Neural progenitor cell (in vitro differentiated cells): ENCODE measurements around the gene MRTFB. TPM values are rescaled to one million over a fixed set of nuclear protein-coding genes. Genes with fewer than 3 reads are reported as not detected.

Source experiments
- DNase-seq: peaks from one replicate; pipeline ENCODE4 v3.0.0-alpha.2; 2016; ENCODE audit warnings: low spot score
- H2AFZ ChIP-seq: fragments of 200-600 bp; sonication (generic); replicated peaks from 2 replicates; pipeline ENCODE4 v1.6.1; 2016; ENCODE audit warnings: antibody characterized with exemption
- H3F3A ChIP-seq: fragments of 200-600 bp; sonication (generic); 2 replicates; pipeline ENCODE4 v1.6.1; 2016; ENCODE audit warnings: antibody characterized with exemption, low read depth
- H3K27ac ChIP-seq: fragments of 200-600 bp; sonication (generic); 2 replicates; pipeline ENCODE4 v1.5.1; 2016; ENCODE audit warnings: mild to moderate bottlenecking
- H3K27me3 ChIP-seq: fragments of 200-600 bp; sonication (generic); 2 replicates; pipeline ENCODE4 v1.6.1; 2016; ENCODE audit warnings: mild to moderate bottlenecking, moderate library complexity
- H3K36me3 ChIP-seq: fragments of 200-600 bp; sonication (generic); 2 replicates; pipeline ENCODE4 v1.5.1; 2016
- H3K4me1 ChIP-seq: fragments of 200-600 bp; sonication (generic); 2 replicates; pipeline ENCODE4 v1.6.1; 2016; ENCODE audit warnings: mixed run types
- H3K4me2 ChIP-seq: fragments of 200-600 bp; sonication (generic); 2 replicates; pipeline ENCODE4 v1.6.1; 2016
- H3K4me3 ChIP-seq: fragments of 200-600 bp; sonication (generic); 2 replicates; pipeline ENCODE4 v1.5.1; 2016
- H3K79me2 ChIP-seq: fragments of 200-600 bp; sonication (generic); 2 replicates; pipeline ENCODE4 v1.6.1; 2016; ENCODE audit warnings: low read depth
- H3K9ac ChIP-seq: fragments of 200-600 bp; sonication (generic); 2 replicates; pipeline ENCODE4 v1.6.1; 2016
- H3K9me3 ChIP-seq: fragments of 200-600 bp; sonication (generic); 2 replicates; pipeline ENCODE4 v1.5.1; 2016; ENCODE audit warnings: low read depth
- H4K20me1 ChIP-seq: fragments of 200-600 bp; sonication (generic); 2 replicates; pipeline ENCODE4 v1.6.1; 2016; ENCODE audit warnings: low read depth
- H3K27ac Mint-ChIP-seq: 3 replicates; pipeline ENCODE4 v1.8.0; 2021; ENCODE audit warnings: mixed read lengths
- H3K27me3 Mint-ChIP-seq: 2 replicates; pipeline ENCODE4 v1.8.0; 2022; ENCODE audit warnings: low read depth, mild to moderate bottlenecking, inconsistent platforms, moderate library complexity, mixed read lengths; ENCODE audit not compliant: insufficient read depth
- H3K36me3 Mint-ChIP-seq: 3 replicates; pipeline ENCODE4 v1.8.0; 2021; ENCODE audit warnings: mixed read lengths
- H3K4me1 Mint-ChIP-seq: 3 replicates; pipeline ENCODE4 v1.8.0; 2021; ENCODE audit warnings: mixed read lengths
- H3K4me3 Mint-ChIP-seq: 3 replicates; pipeline ENCODE4 v1.8.0; 2021; ENCODE audit warnings: mild to moderate bottlenecking, moderate library complexity, mixed read lengths
- H3K9me3 Mint-ChIP-seq: 3 replicates; pipeline ENCODE4 v1.8.0; 2020; ENCODE audit warnings: mixed read lengths
- EZH2 ChIP-seq: fragments of 200-600 bp; sonication (generic); IDR thresholded peaks from 2 replicates; pipeline ENCODE4 v1.6.1; 2017; ENCODE audit warnings: antibody characterized with exemption, mild to moderate bottlenecking, moderate library complexity
- EZH2phosphoT487 ChIP-seq: fragments of 200-600 bp; sonication (generic); IDR thresholded peaks from 2 replicates; pipeline ENCODE4 v1.6.1; 2017; ENCODE audit warnings: antibody characterized with exemption
- total RNA-seq: library from RNA; depleted of rRNA; stranded (reverse); fragments of >200 nt; gene quantifications from 2 replicates; pipeline ENCODE4 v1.2.3, GENCODE V29; 2015; ENCODE audit warnings: low replicate concordance
- TF ChIP-seq, protein P1 (sequence below): fragments of 200-600 bp; sonication (generic); IDR thresholded peaks from 2 replicates; pipeline ENCODE4 v1.5.1; 2017; ENCODE audit warnings: antibody characterized with exemption, mild to moderate bottlenecking

Gene MRTFB
- total RNA-seq, 1 donor from 2014 or later = 26.8 TPM

DNA sequence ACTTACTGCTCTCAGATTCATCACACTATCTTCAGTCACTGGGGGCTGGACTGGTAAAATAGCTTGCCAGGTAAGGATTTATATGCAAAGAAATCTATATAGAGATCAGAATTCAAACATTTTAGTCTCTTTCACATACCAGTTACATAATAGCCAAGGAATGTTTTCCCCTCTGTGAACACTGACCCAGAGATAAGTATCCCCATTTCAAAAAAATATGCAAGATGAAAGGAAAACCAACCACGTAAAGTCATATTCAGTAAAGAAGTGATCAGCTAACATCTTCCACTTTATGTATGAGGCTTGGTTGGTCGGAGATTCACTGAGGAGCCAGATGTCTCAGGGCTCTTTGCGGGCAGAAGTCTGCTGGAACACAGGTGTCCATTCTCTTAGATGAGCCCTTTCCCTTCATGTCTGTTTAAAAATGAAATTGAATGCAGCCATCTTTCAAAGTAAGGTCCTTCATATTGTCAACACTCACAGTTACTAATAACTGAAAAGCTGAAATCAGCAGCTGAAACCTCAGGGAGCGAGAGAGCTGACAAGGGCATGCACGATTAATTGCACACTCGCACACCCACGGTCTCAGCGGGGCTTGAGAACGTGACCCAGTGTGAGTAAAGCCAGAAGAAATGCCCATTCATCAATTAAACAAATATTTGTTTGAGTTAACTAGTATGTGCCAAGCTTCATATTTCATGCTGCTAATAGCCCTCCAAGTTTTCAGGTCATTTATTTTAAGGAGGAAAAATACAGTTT, 161.2 kb downstream of the MRTFB start:
- Mint-ChIP-seq H3K4me3 (no peak overlapping the region), H3K9me3 (peaks cover 4% of the 10 kb centered on the region), H3K27ac (no peak overlapping the region), H3K27me3 (no peaks in the 10 kb centered on the region), H3K4me1 (no peaks in the 10 kb centered on the region), H3K36me3 (peaks cover 9% of the 10 kb centered on the region)
- Histone ChIP-seq H3K4me2 (no peak overlapping the region), H3K9me3 (no peaks in the 10 kb centered on the region), H4K20me1 (no peaks in the 10 kb centered on the region), H3F3A (no peaks in the 10 kb centered on the region), H3K79me2 (no peaks in the 10 kb centered on the region), H3K36me3 (peaks cover 7% of the 10 kb centered on the region), H3K4me1 (no peaks in the 10 kb centered on the region), H3K9ac (no peak overlapping the region), H3K27ac (no peak overlapping the region), H3K4me3 (no peak overlapping the region), H2AFZ (no peak overlapping the region), H3K27me3 (no peaks in the 10 kb centered on the region)
- DNase-seq = no peak
- TF ChIP-seq EZH2phosphoT487 (no peak), EZH2 (no peak)
- TF ChIP-seq, protein P1, sequence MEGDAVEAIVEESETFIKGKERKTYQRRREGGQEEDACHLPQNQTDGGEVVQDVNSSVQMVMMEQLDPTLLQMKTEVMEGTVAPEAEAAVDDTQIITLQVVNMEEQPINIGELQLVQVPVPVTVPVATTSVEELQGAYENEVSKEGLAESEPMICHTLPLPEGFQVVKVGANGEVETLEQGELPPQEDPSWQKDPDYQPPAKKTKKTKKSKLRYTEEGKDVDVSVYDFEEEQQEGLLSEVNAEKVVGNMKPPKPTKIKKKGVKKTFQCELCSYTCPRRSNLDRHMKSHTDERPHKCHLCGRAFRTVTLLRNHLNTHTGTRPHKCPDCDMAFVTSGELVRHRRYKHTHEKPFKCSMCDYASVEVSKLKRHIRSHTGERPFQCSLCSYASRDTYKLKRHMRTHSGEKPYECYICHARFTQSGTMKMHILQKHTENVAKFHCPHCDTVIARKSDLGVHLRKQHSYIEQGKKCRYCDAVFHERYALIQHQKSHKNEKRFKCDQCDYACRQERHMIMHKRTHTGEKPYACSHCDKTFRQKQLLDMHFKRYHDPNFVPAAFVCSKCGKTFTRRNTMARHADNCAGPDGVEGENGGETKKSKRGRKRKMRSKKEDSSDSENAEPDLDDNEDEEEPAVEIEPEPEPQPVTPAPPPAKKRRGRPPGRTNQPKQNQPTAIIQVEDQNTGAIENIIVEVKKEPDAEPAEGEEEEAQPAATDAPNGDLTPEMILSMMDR = no peak

DNA sequence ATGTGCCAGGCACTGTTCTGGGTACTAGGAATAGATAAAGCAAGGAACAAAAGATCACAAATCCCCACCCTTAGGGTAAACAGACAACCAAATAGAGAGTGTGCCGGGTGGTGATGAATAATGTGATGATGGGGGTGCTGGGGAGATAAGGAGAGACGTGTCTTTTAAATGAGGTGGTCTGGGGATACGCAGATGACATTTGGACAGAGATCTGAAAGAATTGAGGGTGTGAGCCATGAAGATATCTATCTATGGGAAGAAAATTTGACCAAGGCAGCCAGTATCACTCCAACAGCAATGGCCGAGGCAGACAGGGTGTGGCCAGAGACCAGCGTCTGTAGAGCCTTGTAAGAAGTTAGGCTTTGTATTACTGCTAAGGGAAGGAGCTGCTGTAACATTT, 165.3 kb downstream of the MRTFB start:
- no peak overlapping the region for H3K27ac Mint-ChIP-seq

DNA sequence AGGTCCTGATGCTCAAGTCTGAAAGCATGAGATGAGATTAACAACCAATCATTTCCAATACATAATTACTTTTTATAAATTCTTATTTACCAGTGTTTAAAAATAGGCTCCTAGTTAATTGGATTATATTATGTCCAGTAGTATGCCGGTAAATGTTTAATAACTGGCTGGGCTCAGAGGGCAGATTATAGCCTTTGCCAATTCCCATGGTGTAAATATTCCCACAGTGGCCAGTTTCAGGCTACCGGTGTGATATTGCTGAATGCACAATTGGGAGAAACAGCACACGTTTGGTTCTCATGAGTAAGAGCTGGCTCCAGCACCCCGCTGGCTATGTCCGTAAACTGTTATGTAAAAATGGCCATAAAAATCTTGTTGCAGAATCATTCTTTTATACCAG, 167.6 kb downstream of the MRTFB start:
- H3K9me3 ChIP-seq = no peaks in the 10 kb centered on the region
- no peaks in the 10 kb centered on the region for H3K27me3 ChIP-seq
- no peak overlapping the region for H3K4me3 ChIP-seq
- H3K4me1 ChIP-seq = no peaks in the 10 kb centered on the region
- DNase-seq = no peak
- TF ChIP-seq, protein P1 = no peak
- TF ChIP-seq EZH2 (no peak), EZH2phosphoT487 (no peak)
- no peaks in the 10 kb centered on the region for H3F3A ChIP-seq
- no peaks in the 10 kb centered on the region for H3K27me3 Mint-ChIP-seq
- H3K9me3 Mint-ChIP-seq = no peaks in the 10 kb centered on the region
- H3K9ac ChIP-seq = no peak overlapping the region
- H3K4me2 ChIP-seq = no peak overlapping the region
- H3K27ac Mint-ChIP-seq = no peak overlapping the region
- H3K4me3 Mint-ChIP-seq = no peak overlapping the region
- H2AFZ ChIP-seq = no peak overlapping the region
- H3K36me3 Mint-ChIP-seq = peaks cover 17% of the 10 kb centered on the region
- no peaks in the 10 kb centered on the region for H4K20me1 ChIP-seq
- H3K36me3 ChIP-seq = no peaks in the 10 kb centered on the region
- H3K27ac ChIP-seq = no peak overlapping the region
- H3K4me1 Mint-ChIP-seq = no peaks in the 10 kb centered on the region
- no peaks in the 10 kb centered on the region for H3K79me2 ChIP-seq

More for the DNA sequence above, 165.3 kb downstream of the MRTFB start:
- Histone ChIP-seq H3K4me3 (no peak overlapping the region), H3K27ac (no peak overlapping the region), H3K36me3 (no peaks in the 10 kb centered on the region), H3K27me3 (no peaks in the 10 kb centered on the region), H4K20me1 (no peaks in the 10 kb centered on the region), H3K79me2 (no peaks in the 10 kb centered on the region), H3F3A (no peaks in the 10 kb centered on the region), H3K4me2 (no peak overlapping the region), H3K9me3 (no peaks in the 10 kb centered on the region), H3K9ac (no peak overlapping the region), H3K4me1 (no peaks in the 10 kb centered on the region), H2AFZ (no peak overlapping the region)
- TF ChIP-seq, protein P1 = no peak
- no peak for TF ChIP-seq EZH2
- TF ChIP-seq EZH2phosphoT487 = no peak
- DNase-seq = no peak
- H3K9me3 Mint-ChIP-seq = no peaks in the 10 kb centered on the region
- peaks cover 10% of the 10 kb centered on the region for H3K36me3 Mint-ChIP-seq
- H3K4me1 Mint-ChIP-seq = no peaks in the 10 kb centered on the region
- no peak overlapping the region for H3K4me3 Mint-ChIP-seq
- no peaks in the 10 kb centered on the region for H3K27me3 Mint-ChIP-seq
